ENCODE results near the gene SPRR2E. TPM values are rescaled to one million over a fixed set of nuclear protein-coding genes. Genes with fewer than 3 reads are reported as not detected.
"Not testable (repeated sequence)": the region's sequence is repeated elsewhere in the genome, so short reads cannot be mapped to it uniquely, and the experiment has no call there.

The SPRR2E gene
- total RNA-seq, 1 donor from 2014 or later = not detected

GRCh38 chr1:153058154-153058553 is 36.2 kb downstream of the SPRR2E start:
- DNase-seq (ENCODE audit: extremely low spot score, unreplicated experiment) = no peak
- Mint-ChIP-seq H3K27me3 (peaks cover 6% of the 10 kb centered on the region), H3K4me3 (no peak overlapping the region), H3K36me3 (no peaks in the 10 kb centered on the region), H3K9me3 (no peaks in the 10 kb centered on the region), H3K4me1 (ENCODE audit: unreplicated experiment) (no peaks in the 10 kb centered on the region), H3K27ac (no peak overlapping the region)
- TF ChIP-seq CTCF (conservative IDR thresholded peaks at IDR 0.05) = no peak

GRCh38 chr1:153057375-153057774 is 37.0 kb downstream of the SPRR2E start, which contains the start of gene SPRR2A:
Gene SPRR2A (minus strand): TSS chr1:153057512. CDS start chr1:153056735, 777 bp downstream.
- Mint-ChIP-seq H3K27ac (no peak within 1 kb of the TSS), H3K9me3 (no peaks in the 10 kb centered on the region), H3K4me1 (ENCODE audit: unreplicated experiment) (no peaks in the 10 kb centered on the region), H3K36me3 (no peaks in the 10 kb centered on the region), H3K4me3 (no peak within 1 kb of the TSS), H3K27me3 (peaks cover 11% of the 10 kb centered on the region)
- DNase-seq (ENCODE audit: extremely low spot score, unreplicated experiment) = no peak
- no peak for TF ChIP-seq CTCF (conservative IDR thresholded peaks at IDR 0.05)

GRCh38 chr1:153056111-153056510 is 38.2 kb downstream of the SPRR2E start:
- H3K4me3 Mint-ChIP-seq; H3K4me1 Mint-ChIP-seq (ENCODE audit: unreplicated experiment); H3K27ac Mint-ChIP-seq; H3K9me3 Mint-ChIP-seq; H3K36me3 Mint-ChIP-seq; DNase-seq (ENCODE audit: extremely low spot score, unreplicated experiment): not testable (repeated sequence)
- H3K27me3 Mint-ChIP-seq = peaks cover 18% of the 10 kb centered on the region

- peaks cover 16% of the 10 kb centered on the region for H3K27me3 Mint-ChIP-seq
- H3K27ac Mint-ChIP-seq = no peak overlapping the region
Observed at GRCh38 chr1:153049211-153049610, 45.1 kb downstream of the SPRR2E start.

More at GRCh38 chr1:153049211-153049610, 45.1 kb downstream of the SPRR2E start:
- Mint-ChIP-seq H3K36me3 (no peaks in the 10 kb centered on the region), H3K9me3 (no peaks in the 10 kb centered on the region), H3K4me1 (ENCODE audit: unreplicated experiment) (no peaks in the 10 kb centered on the region), H3K4me3 (no peak overlapping the region)
- DNase-seq (ENCODE audit: extremely low spot score, unreplicated experiment) = no peak
- no peak for TF ChIP-seq CTCF (conservative IDR thresholded peaks at IDR 0.05)

Other genes with a start within 250 kb of the SPRR2E start
- not detected in 2 replicates for gene LCE7A, start 234.5 kb downstream of the SPRR2E start, total RNA-seq (ENCODE audit: low replicate concordance)
- not detected in 2 replicates for gene SMCP, start 216.2 kb downstream of the SPRR2E start, total RNA-seq (ENCODE audit: low replicate concordance)
- gene IVL, start 186.0 kb downstream of the SPRR2E start, total RNA-seq (ENCODE audit: low replicate concordance) = 10.9 and 19.3 TPM in 2 replicates
- not detected in 2 replicates for gene SPRR5, start 147.3 kb downstream of the SPRR2E start, total RNA-seq (ENCODE audit: low replicate concordance)
- gene SPRR4, start 123.9 kb downstream of the SPRR2E start, total RNA-seq (ENCODE audit: low replicate concordance) = not detected in 2 replicates
- gene SPRR1A, start 110.4 kb downstream of the SPRR2E start, total RNA-seq (ENCODE audit: low replicate concordance) = 22.2 and 36.3 TPM in 2 replicates
- gene SPRR3, start 92.8 kb downstream of the SPRR2E start, total RNA-seq (ENCODE audit: low replicate concordance) = 155 and 164 TPM in 2 replicates
- 93.7 and 274 TPM in 2 replicates for gene SPRR1B, start 63.3 kb downstream of the SPRR2E start, total RNA-seq (ENCODE audit: low replicate concordance)
- gene SPRR2D, start 53.4 kb downstream of the SPRR2E start, total RNA-seq (ENCODE audit: low replicate concordance) = 1.6 TPM in 1 of 2 replicates, not detected in the other
- 0.75 and 2.3 TPM in 2 replicates for gene SPRR2A, start 37.0 kb downstream of the SPRR2E start, total RNA-seq (ENCODE audit: low replicate concordance)
- gene SPRR2B, start 22.9 kb downstream of the SPRR2E start, total RNA-seq (ENCODE audit: low replicate concordance) = not detected in 2 replicates
- gene SPRR2F, start 19.0 kb upstream of the SPRR2E start, total RNA-seq (ENCODE audit: low replicate concordance) = 2.5 and 5.1 TPM in 2 replicates
- not detected in 2 replicates for gene SPRR2G, start 56.4 kb upstream of the SPRR2E start, total RNA-seq (ENCODE audit: low replicate concordance)
- gene LELP1, start 108.9 kb upstream of the SPRR2E start, total RNA-seq (ENCODE audit: low replicate concordance) = not detected in 2 replicates
- not detected in 2 replicates for gene PRR9, start 123.1 kb upstream of the SPRR2E start, total RNA-seq (ENCODE audit: low replicate concordance)
- gene LORICRIN, start 165.2 kb upstream of the SPRR2E start, total RNA-seq (ENCODE audit: low replicate concordance) = not detected in 2 replicates
- gene PGLYRP3, start 218.4 kb upstream of the SPRR2E start, total RNA-seq (ENCODE audit: low replicate concordance) = 0.87 and 1.3 TPM in 2 replicates

Data from type B pancreatic cell (in vitro differentiated cells).